GDM1 (cell line): ENCODE results near the gene CELF1.

Experiments used
- DNase-seq: peaks from one replicate; lab custom pipeline; 2025; lab: John Stamatoyannopoulos, UW

The CELF1 gene

DNA sequence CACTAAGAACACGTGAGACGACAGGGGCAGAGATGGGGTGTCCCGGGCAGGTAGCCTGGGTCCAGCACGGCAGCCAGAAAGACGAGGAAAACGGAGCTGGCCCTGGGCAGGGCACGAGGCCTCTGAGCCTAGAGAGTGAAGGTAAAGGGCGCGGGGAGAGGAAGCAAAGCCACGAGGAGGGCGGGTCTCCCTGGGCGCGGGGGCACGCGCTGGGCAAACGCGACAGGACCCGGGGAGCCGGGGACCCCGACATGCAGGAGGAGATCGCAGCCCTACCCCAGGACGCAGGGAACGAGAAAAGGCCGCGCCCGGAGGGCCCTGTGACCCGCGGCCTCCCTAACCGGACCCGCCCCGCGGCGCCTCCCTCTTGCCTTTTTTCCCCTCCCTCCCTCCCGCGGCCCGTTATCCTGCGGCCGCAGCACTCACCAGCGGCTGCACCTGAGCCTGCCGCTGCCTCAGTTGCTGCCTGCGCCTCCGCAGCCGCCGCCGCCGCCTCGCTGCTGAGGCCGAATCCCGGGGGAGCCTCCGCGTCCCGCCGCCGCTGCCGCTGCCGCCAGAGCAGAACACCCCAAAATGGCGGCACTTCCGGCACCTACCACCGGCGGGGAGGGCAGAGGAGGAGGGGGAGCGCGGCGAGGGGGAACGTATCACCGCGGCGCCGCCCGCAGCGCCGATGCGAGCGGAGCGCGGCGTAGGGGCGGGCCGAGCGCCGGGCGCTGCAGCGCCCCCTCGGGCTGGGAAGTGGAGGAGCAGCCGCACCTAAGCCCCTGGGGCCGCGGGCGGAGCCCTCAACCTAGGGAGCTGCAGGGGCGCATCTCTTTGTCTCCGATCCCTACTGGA lies at the start of gene CELF1:
Gene CELF1 (minus strand): TSS at position 567 of the 840 bp plus-strand sequence. CDS start 53,609 bp downstream, outside the sequence.
- DNase-seq = peak; percentile 90

DNA sequence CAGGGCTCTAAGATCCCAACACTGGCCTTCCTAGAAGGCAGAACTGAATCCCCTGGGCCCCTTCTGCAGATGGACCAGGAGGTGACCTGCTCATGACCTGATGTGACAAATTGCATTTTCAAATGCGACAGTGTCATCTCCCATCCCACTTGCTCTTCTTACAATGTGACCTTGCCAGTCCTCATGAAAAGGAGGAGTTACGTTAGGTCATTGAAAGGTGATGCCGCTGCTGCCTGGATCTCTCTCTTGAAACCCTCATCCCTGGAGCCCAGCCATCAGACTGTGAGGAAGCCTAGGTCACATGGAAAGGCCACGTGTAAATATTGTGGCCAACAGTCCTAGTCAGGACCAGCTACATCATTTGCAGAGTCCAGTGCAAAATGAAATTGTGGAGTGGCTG lies 47.0 kb upstream of the CELF1 start:
- DNase-seq = no peak

GRCh38 chr11:47595967-47596366 lies 43.0 kb upstream of the CELF1 start:
- DNase-seq = no peak

DNA sequence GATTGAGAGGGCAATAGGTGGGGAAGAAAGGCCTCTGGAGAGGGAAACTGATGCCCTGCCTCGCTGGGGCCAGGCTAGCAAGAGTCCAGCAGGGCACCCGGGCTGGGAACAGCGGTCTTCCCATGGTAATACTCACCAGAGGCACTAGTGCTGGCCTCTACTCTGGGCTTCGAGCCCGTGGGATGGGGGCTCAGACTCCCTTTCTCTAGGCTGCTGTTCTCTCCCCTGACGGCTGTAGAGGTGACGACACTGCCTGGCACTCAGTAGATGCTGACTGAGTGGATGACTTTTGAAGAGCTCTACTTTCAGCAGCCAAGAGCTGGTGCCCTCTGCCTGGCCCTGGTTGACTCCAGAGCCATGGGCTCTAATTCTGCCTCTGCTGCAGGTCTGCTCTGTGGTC lies 42.1 kb upstream of the CELF1 start:
- DNase-seq = no peak

DNA sequence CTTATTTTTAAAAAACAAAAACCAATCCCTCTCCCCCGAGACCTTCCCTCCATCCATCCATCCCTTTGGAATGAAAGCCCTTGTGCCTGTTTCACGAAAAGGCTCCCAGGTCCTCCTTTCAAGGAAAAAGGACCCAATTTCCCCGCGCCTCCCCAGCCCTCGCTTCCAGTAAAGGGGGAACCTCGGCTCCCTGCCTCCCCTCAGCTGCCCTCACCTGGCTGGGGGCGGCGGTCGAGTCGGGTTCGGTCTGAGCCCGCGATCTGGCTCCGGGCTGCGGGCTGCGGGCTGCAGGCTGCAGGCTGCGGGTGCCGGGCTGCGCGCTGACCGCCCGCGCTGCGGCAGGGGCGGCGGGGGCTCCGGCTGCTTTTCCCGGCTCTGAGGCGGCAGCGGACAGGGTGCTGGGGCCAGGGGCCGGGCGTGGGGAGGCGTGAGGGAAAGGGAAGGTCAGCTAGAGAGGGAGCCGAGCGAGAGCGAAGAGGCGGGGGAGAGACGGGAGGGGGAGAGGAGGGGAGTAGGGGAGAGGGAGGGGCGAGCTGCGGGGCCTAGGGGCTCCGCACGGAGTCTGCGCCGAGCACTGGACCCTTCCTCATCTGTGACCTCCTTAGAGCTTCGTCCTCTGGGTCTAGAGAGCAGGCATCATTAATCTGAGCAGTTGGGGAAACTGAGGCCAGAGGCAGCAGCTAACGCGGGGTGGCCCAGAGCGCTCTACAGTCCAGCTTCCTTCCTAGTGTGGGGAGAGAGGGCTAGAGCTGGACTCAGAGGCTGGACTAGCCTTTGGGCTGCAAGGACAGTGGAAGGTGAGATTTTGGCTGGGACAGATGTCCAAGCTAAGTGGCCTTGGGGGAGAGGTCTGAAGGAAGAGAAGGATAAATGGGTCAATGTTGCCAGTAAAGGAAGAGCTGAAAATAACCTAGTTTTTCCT lies 41.3 kb upstream of the CELF1 start, which contains the start of gene C1QTNF4:
Gene C1QTNF4 (minus strand): TSS at position 478 of the 922 bp plus-strand sequence. CDS start 3,601 bp downstream, outside the sequence.
- DNase-seq = no peak

- no peak for DNase-seq
Observed at GRCh38 chr11:47593492-47593933, 40.6 kb upstream of the CELF1 start.

DNA sequence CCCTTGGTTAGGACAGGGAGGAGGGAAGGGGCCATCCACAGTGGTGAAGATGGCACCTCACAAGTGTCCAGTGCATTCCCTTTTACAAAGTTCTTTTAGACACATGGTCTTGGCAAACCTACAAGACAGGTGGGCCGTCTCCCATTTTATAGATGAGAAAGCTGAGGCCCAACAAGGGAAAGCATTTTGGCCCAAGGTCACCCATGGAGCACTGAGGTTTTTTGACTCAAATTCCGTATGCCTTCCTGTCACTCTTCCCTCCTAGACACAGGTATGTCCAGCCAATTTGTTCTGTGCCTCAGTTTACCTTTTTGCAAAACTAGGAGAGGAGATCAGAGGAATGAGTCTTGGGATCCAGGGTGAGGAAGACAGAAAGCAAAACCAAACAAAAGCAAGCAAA lies 40.0 kb upstream of the CELF1 start:
- no peak for DNase-seq

DNA sequence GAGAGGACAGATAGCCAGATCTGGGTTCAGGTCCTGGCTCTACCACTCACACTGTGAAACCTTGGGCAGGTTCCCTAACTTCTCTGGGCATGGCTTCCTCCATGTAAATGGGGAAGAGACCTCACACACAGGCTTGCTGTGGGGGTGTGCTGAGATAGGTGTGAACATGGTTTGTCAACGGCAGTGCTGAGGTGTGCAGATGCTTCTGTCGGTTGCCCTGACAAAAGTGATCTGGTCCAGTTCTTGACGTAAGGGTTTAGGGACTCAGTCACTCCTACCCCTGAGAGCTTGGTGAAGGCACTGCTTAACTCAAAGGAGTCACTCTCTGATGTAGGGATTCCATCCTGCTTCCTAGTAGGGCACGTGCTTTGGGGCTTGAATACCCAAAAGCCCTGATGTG lies 39.3 kb upstream of the CELF1 start:
- DNase-seq = no peak

DNA sequence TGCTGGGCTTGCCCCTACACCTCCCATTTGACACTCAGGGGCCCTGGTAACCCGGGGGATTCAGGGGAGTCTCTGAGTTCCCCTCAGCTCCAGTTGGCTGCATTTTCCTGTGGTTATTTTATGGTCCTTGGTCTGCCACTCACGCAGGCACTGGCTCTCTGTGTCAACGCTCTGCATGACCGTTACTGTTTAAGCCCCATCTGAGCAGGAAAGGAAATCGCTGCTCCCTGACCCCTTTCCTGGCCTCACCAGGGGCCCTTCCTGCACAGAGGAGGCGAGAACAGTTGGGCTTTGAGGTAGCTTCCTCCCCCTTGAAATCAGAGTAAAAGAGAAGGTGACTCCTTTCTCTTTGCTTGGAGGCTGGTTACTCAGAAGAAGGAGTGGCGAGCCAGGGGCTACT lies 38.8 kb upstream of the CELF1 start:
- DNase-seq = peak; percentile 93

- DNase-seq = no peak
Observed at GRCh38 chr11:47589977-47590861, 37.3 kb upstream of the CELF1 start.

GRCh38 chr11:47589584-47589976 lies 36.6 kb upstream of the CELF1 start:
- DNase-seq = no peak

GRCh38 chr11:47589118-47589517 lies 36.2 kb upstream of the CELF1 start:
- no peak for DNase-seq

DNA sequence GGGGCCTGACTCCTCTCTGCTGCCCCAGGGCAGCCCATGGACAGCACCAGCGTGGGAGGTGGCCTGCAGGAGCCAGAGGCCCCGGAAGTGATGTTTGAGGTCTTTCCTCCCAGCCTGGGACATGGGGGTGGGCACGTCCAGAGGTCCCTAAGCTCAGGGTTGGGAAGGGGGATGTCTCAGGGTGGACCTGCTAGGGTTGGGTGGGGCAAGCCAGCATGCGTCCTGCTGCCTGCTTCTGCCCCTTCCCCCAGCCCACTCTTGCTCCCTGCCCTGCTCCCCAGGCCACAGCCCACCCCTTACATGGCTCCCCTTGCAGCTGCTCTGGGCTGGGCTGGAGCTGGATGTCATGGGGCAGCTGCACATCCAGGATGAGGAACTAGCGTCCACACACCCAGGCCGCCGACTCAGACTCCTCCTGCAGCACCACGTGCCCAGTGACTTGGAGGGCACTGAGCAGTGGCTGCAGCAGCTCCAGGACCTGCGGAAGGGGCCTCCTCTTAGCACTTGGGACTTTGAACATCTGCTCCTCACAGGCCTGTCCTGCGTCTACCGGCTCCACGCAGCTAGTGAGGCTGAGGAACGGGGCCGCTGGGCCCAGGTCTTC lies 34.9 kb upstream of the CELF1 start:
- peak; percentile 15 for DNase-seq

DNA sequence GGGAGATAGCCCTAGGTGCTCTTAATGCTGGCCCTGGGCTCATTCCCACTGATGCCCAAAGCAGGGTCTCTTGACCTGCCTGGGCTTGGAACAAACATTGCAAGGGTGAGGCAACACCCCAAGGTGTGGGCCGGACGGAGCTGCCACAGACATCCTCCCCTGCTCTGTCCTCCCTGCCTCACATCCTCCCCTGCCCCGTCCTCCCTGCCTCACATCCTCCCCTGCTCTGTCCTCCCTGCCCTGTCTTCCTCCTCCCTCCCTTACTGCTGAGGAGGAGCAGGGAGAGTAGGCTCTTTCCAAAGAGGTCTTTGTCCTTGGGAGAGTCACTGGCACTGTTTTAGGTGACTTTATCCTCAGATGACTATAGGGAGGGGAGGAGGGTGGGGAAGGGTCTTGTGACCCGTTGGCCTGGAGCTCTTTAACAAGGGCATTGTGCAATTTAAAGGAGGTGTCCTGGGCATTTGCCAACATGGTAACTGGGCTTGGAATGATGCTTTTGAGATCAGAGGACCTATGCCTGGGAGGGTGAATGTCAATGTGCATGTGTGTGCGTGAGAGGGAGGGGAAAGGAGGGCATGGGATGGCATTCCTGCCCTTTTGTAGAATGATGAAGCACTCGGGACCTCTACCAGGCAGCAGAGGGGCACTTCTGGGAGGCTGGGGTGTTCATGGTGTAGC lies 34.2 kb upstream of the CELF1 start:
- DNase-seq = no peak

DNA sequence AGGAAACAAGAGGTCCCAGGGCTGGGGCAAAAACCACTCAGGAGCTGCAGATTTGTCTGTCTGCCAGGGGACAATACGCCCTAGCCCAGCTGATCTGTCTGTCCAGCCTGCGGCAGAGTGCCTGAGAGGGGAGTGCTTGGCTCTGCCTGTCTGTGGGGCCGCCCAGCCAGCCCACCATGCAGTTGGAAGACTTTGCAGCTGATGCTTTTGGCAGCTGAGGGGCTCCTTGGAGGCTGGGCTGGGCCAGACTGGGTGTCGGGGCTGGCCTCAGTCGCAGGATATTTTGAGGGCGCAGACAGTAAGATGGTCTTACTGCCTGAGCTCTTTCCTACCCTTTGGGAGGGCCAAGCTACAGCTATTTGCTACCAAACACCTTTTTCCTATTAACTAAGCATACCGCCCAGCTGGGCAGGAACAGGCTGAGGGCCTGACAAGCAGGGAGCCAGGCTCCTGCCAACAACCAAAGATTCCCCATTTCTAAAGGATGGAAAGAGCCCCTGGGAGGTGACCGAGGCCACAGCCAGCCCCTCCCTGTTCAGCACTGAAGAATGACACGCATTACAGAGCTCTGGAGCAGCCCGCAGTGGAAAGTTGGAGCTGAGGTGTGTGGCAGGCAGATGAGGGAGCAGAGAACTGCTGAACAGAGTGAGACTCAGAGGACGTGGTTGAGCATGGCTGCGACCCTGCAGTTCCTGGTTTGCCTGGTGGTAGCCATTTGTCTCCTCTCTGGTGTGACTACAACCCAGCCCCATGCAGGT lies 33.3 kb upstream of the CELF1 start, which contains the start of gene FAM180B:
Gene FAM180B (plus strand): TSS at position 581 of the 758 bp plus-strand sequence. CDS start 91 bp downstream, at position 672.
- no peak for DNase-seq

DNA sequence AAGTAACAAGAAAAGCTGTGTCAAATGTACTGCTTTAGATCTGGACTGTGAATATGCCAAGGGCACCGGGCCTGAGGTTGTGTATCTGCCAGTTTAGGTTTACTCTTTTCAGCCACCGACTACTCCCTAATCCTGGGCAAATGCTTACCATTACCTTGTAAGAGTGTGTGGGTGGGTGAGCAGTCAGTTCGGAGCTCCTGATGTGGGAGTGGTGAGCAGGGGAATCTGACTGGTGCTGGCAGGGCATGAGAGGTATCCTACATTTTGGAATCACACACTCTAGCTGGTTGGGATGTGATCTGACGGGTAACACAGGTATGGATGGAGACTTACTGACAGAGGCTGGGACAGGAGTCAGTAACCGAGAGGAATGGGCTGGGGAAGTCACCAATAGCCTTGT lies 30.9 kb upstream of the CELF1 start:
- DNase-seq = no peak

DNA sequence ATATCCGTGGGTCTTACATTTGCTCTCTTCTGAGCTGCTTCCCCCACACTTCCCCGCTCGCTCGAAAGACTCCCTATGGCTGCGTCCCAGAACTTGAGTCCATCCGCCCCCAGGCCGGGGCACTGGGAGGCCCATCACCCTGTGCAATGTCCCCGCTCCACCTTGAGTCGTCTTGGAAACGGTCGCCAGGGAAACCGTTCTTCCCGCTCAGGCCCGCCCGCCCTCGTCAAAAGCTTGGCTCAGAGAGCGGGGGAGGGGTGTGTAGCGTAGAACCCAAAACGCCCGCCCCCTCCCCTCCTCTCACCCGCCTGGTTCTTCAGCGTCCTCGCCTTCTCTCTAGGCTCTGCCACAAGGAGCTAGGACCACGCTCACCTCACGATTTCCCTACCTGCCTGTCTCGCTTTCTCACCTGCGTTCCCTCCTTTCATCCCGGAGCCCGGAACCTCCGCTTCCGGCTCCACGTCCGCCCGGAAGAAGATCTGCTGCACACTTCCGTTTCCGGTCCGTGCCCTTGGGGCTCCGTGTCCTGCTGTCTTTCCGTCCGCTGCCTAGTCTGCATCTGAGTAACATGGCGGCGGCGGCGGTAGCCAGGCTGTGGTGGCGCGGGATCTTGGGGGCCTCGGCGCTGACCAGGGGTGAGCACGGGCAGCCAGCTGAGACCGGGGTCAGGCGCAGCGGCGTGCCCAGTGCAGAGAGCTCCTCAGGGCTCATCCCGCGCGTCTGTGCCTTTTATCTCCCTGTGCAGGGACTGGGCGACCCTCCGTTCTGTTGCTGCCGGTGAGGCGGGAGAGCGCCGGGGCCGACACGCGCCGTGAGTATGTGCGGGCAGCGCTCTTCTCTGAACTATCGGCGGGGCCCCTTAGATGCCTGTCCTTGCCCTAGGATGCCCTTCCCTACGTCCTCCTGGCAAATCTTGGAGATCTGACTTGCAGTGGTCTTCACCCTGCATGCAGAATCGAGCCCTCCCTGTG lies 25.9 kb upstream of the CELF1 start, which contains the start of the genes KBTBD4 and NDUFS3:
Gene KBTBD4 (minus strand): TSS at position 447 of the 971 bp plus-strand sequence. CDS start 19 bp downstream, at position 428.
Gene NDUFS3 (plus strand): TSS at position 551 of the 971 bp plus-strand sequence. CDS start 18 bp downstream, at position 569.
- DNase-seq = peak; percentile 82

GRCh38 chr11:47577460-47578041 lies 24.6 kb upstream of the CELF1 start:
- no peak for DNase-seq
